Mesenchymal stem cell (in vitro differentiated cells and primary cell): ENCODE results near the gene NIFK.
"Not testable (repeated sequence)": the region's sequence is repeated elsewhere in the genome, so short reads cannot be mapped to it uniquely, and the experiment has no call there.

Experiments used
- DNase-seq: peaks from one replicate; pipeline ENCODE4 v3.0.0-alpha.2; 2013
- H2AFZ ChIP-seq: one replicate; pipeline ENCODE4 v1.6.1; 2013; ENCODE audit warnings: low read depth, mild to moderate bottlenecking, control low read depth, inconsistent platforms, low read length, moderate library complexity
- H2AK5ac ChIP-seq: 2 replicates; pipeline ENCODE4 v1.6.1; 2013; ENCODE audit warnings: low read length, moderate library complexity, mild to moderate bottlenecking, inconsistent platforms; ENCODE audit not compliant: severe bottlenecking
- H2BK120ac ChIP-seq: one replicate; pipeline ENCODE4 v1.6.1; 2013; ENCODE audit warnings: low read depth, mild to moderate bottlenecking, inconsistent platforms, low read length, moderate library complexity
- H2BK12ac ChIP-seq, 2 experiments: one replicate each; pipeline ENCODE4 v1.6.1; 2013; ENCODE audit warnings: inconsistent platforms in 2 of 2, low read length in 2 of 2, mild to moderate bottlenecking in 2 of 2, moderate library complexity in 2 of 2, control low read depth in 1 of 2
- H2BK15ac ChIP-seq: one replicate; pipeline ENCODE4 v1.6.1; 2013; ENCODE audit warnings: mild to moderate bottlenecking, low read depth, inconsistent platforms; ENCODE audit not compliant: poor library complexity, severe bottlenecking
- H2BK5ac ChIP-seq: 2 replicates; pipeline ENCODE4 v1.6.1; 2013; ENCODE audit warnings: low read depth, mild to moderate bottlenecking, low read length, control low read depth, inconsistent platforms; ENCODE audit not compliant: poor library complexity, severe bottlenecking
- H3K14ac ChIP-seq, 2 experiments: one replicate each; pipeline ENCODE4 v1.6.1; 2013; ENCODE audit warnings: inconsistent platforms in 2 of 2, low read length in 2 of 2, control low read depth in 1 of 2, mild to moderate bottlenecking in 1 of 2, moderate library complexity in 1 of 2
- H3K18ac ChIP-seq, 2 experiments: one replicate each; pipeline ENCODE4 v1.6.1; 2013; ENCODE audit warnings: inconsistent platforms in 2 of 2, low read length in 2 of 2, control low read depth in 1 of 2, low read depth in 1 of 2, mild to moderate bottlenecking in 1 of 2
- H3K23ac ChIP-seq, 2 experiments: one replicate each; pipeline ENCODE4 v1.6.1; 2013; ENCODE audit warnings: inconsistent platforms in 2 of 2, low read length in 2 of 2, mild to moderate bottlenecking in 2 of 2, moderate library complexity in 2 of 2, control low read depth in 1 of 2
- H3K27ac ChIP-seq: 2 replicates; pipeline ENCODE4 v1.5.1; 2013; ENCODE audit warnings: mild to moderate bottlenecking, moderate library complexity, low read length, control low read depth, inconsistent platforms; ENCODE audit not compliant: poor library complexity, severe bottlenecking
- H3K27me3 ChIP-seq, 2 experiments: 2 replicates each; pipeline versions ENCODE4 v1.6.1 to v1.7.0; 2013; ENCODE audit warnings: low read length in 2 of 2, mild to moderate bottlenecking in 2 of 2, moderate library complexity in 2 of 2, control low read depth in 1 of 2, inconsistent platforms in 1 of 2; ENCODE audit not compliant: control insufficient read depth in 1 of 2, insufficient read depth in 1 of 2
- H3K36me3 ChIP-seq, 2 experiments: 2 replicates each; pipeline versions ENCODE4 v1.6.1 to v1.7.0; 2013; ENCODE audit warnings: low read length in 2 of 2, control low read depth in 1 of 2, inconsistent platforms in 1 of 2, low read depth in 1 of 2, mild to moderate bottlenecking in 1 of 2; ENCODE audit not compliant: insufficient read depth in 2 of 2, control insufficient read depth in 1 of 2
- H3K4ac ChIP-seq, 2 experiments: one replicate each; pipeline ENCODE4 v1.6.1; 2013; ENCODE audit warnings: inconsistent platforms in 2 of 2, low read length in 2 of 2, mild to moderate bottlenecking in 2 of 2, moderate library complexity in 2 of 2, control low read depth in 1 of 2, low read depth in 1 of 2
- H3K4me1 ChIP-seq: 2 replicates; pipeline ENCODE4 v1.6.1; 2013; ENCODE audit warnings: low read depth, low read length, control low read depth; ENCODE audit not compliant: control insufficient read depth, insufficient read depth
- H3K4me2 ChIP-seq: 2 replicates; pipeline ENCODE4 v1.6.1; 2013; ENCODE audit warnings: low read length, mild to moderate bottlenecking, inconsistent platforms; ENCODE audit not compliant: poor library complexity, severe bottlenecking
- H3K4me3 ChIP-seq, 2 experiments: 2 replicates each; pipeline versions ENCODE4 v1.5.1 to v1.7.0; 2013; ENCODE audit warnings: low read length in 2 of 2, mild to moderate bottlenecking in 2 of 2, control low read depth in 1 of 2, low read depth in 1 of 2; ENCODE audit not compliant: insufficient read depth in 1 of 2
- H3K79me1 ChIP-seq: replicated peaks from 2 replicates; pipeline ENCODE4 v1.6.1; 2013; ENCODE audit warnings: mild to moderate bottlenecking, control low read depth, low read length, inconsistent platforms; ENCODE audit not compliant: poor library complexity, severe bottlenecking
- H3K9ac ChIP-seq: 2 replicates; pipeline ENCODE4 v1.7.0; 2013; ENCODE audit warnings: mild to moderate bottlenecking, low read length, moderate library complexity
- H3K9me3 ChIP-seq: 2 replicates; pipeline ENCODE4 v1.7.0; 2013; ENCODE audit warnings: mild to moderate bottlenecking, low read length; ENCODE audit not compliant: control insufficient read depth
- H4K8ac ChIP-seq: one replicate; pipeline ENCODE4 v1.6.1; 2013; ENCODE audit warnings: inconsistent platforms, mild to moderate bottlenecking, low read length, moderate library complexity
- H4K91ac ChIP-seq: one replicate; pipeline ENCODE4 v1.6.1; 2013; ENCODE audit warnings: mild to moderate bottlenecking, low read length, inconsistent platforms
- WGBS: methylation state at CpG from one replicate; pipeline ENCODE4 v1.1.7; 2013; ENCODE audit warnings: mixed read lengths; 5-methylcytosine and 5-hydroxymethylcytosine counted together

NIFK gene

GRCh38 chr2:121695171-121695451 is 41.6 kb downstream of the NIFK start:
- Histone ChIP-seq H2AK5ac (no peak overlapping the region), H2BK12ac (no peak overlapping the region), H2BK5ac (no peak overlapping the region), H3K4ac (no peak overlapping the region), H3K27me3 (no peaks in the 10 kb centered on the region), H3K4me2 (no peak overlapping the region), H2AFZ (no peak overlapping the region), H4K91ac (no peak overlapping the region), H3K18ac (no peak overlapping the region), H2BK15ac (no peak overlapping the region), H3K4me1 (peaks cover 16% of the 10 kb centered on the region), H3K79me1 (no peaks in the 10 kb centered on the region), H3K9ac (no peak overlapping the region), H2BK120ac (no peak overlapping the region), H3K9me3 (no peaks in the 10 kb centered on the region), H3K36me3 (no peaks in the 10 kb centered on the region), H3K14ac (no peak overlapping the region), H4K8ac (no peak overlapping the region), H3K23ac (no peak overlapping the region), H3K4me3 (no peak overlapping the region), H3K27ac (no peak overlapping the region)
- no peak for DNase-seq
- 51% methylated on average over 2 of the region's 2 CpGs for WGBS

GRCh38 chr2:121694398-121695170 is 42.1 kb downstream of the NIFK start:
- Histone ChIP-seq H3K4me2 (no peak overlapping the region), H3K79me1 (no peaks in the 10 kb centered on the region), H3K4ac (peak overlapping the region in 1 of 2 experiments; percentile 9), H2BK5ac (no peak overlapping the region), H3K27me3 (no peaks in the 10 kb centered on the region), H2BK120ac (no peak overlapping the region), H4K91ac (no peak overlapping the region), H2AFZ (no peak overlapping the region), H3K9me3 (no peaks in the 10 kb centered on the region), H3K4me1 (peaks cover 11% of the 10 kb centered on the region), H2AK5ac (peak overlapping the region; percentile 56), H3K4me3 (no peak overlapping the region), H3K9ac (no peak overlapping the region), H3K36me3 (no peaks in the 10 kb centered on the region), H2BK15ac (no peak overlapping the region), H2BK12ac (no peak overlapping the region), H3K18ac (no peak overlapping the region), H3K14ac (no peak overlapping the region), H4K8ac (no peak overlapping the region), H3K27ac (no peak overlapping the region), H3K23ac (no peak overlapping the region)
- DNase-seq = peak; percentile 44
- 75% methylated on average over 6 of the region's 6 CpGs for WGBS

- not testable (repeated sequence) for H3K4me2 ChIP-seq, H3K4ac ChIP-seq, H3K36me3 ChIP-seq, H3K27me3 ChIP-seq, H3K9me3 ChIP-seq, H2BK5ac ChIP-seq, H2BK12ac ChIP-seq, H2BK15ac ChIP-seq, H4K91ac ChIP-seq, H2AK5ac ChIP-seq, H2BK120ac ChIP-seq, H3K79me1 ChIP-seq, H3K4me3 ChIP-seq, H2AFZ ChIP-seq, H3K9ac ChIP-seq, H3K14ac ChIP-seq, H3K27ac ChIP-seq, H3K4me1 ChIP-seq, H3K23ac ChIP-seq, H3K18ac ChIP-seq, DNase-seq, H4K8ac ChIP-seq
- WGBS = 86% methylated on average over 2 of the region's 3 CpGs
Measured at GRCh38 chr2:121690572-121690971, 46.1 kb downstream of the NIFK start.

GRCh38 chr2:121690095-121690494 is 46.6 kb downstream of the NIFK start:
- no peaks in the 10 kb centered on the region for H3K36me3 ChIP-seq

More at GRCh38 chr2:121690095-121690494, 46.6 kb downstream of the NIFK start:
- Histone ChIP-seq H2BK120ac (no peak overlapping the region), H2AFZ (no peak overlapping the region), H3K27ac (no peak overlapping the region), H3K4me3 (no peak overlapping the region), H3K18ac (no peak overlapping the region), H4K91ac (no peak overlapping the region), H3K14ac (no peak overlapping the region), H3K23ac (no peak overlapping the region), H3K79me1 (no peaks in the 10 kb centered on the region), H3K9me3 (no peaks in the 10 kb centered on the region), H2BK5ac (no peak overlapping the region), H2BK12ac (no peak overlapping the region), H4K8ac (no peak overlapping the region), H3K9ac (no peak overlapping the region), H3K27me3 (no peaks in the 10 kb centered on the region), H2BK15ac (no peak overlapping the region), H2AK5ac (no peak overlapping the region), H3K4me1 (peaks cover 3% of the 10 kb centered on the region), H3K4me2 (no peak overlapping the region), H3K4ac (no peak overlapping the region)
- DNase-seq = peak; percentile 12
- 94% methylated on average over 4 of the region's 6 CpGs for WGBS
